Measurements from ENCODE around the gene CCNF. TPM values are rescaled to one million over a fixed set of nuclear protein-coding genes. Genes with fewer than 3 reads are reported as not detected.
"Not testable (repeated sequence)": the region's sequence is repeated elsewhere in the genome, so short reads cannot be mapped to it uniquely, and the experiment has no call there.

The CCNF gene
- total RNA-seq, 1 donor from 2014 or later: 3.9 TPM

DNA sequence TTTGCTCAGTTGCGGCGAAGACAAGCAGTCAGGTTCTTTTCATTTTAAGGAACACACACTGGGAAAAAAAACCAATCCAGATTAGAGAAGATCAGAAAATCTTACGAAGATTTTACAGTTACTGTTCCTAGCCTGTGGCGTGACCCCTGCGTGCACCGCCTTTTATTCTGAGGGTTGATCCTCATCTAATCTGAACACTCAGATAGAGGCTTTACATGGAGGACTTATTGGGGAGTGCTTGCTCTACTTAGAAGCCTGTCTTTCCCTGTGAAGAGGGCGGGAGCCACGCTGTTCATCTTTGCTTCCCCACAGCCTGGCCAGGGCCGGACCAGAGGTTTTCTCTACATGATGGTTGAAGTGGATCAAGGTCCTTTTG, 47.1 kb downstream of the CCNF start:
- H3K4me3 ChIP-seq (ENCODE audit: low read depth, low read length): no peak overlapping the region
- TF ChIP-seq, protein P1, sequence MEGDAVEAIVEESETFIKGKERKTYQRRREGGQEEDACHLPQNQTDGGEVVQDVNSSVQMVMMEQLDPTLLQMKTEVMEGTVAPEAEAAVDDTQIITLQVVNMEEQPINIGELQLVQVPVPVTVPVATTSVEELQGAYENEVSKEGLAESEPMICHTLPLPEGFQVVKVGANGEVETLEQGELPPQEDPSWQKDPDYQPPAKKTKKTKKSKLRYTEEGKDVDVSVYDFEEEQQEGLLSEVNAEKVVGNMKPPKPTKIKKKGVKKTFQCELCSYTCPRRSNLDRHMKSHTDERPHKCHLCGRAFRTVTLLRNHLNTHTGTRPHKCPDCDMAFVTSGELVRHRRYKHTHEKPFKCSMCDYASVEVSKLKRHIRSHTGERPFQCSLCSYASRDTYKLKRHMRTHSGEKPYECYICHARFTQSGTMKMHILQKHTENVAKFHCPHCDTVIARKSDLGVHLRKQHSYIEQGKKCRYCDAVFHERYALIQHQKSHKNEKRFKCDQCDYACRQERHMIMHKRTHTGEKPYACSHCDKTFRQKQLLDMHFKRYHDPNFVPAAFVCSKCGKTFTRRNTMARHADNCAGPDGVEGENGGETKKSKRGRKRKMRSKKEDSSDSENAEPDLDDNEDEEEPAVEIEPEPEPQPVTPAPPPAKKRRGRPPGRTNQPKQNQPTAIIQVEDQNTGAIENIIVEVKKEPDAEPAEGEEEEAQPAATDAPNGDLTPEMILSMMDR (IDR thresholded peaks at IDR 0.05; ENCODE audit: insufficient read depth, low read length, severe bottlenecking): no peak
- no peak for DNase-seq (ENCODE audit: low read depth)
- no peaks in the 10 kb centered on the region for H3K27me3 ChIP-seq (ENCODE audit: control insufficient read depth, insufficient read depth, low read length)
- H3K36me3 ChIP-seq (ENCODE audit: control insufficient read depth, insufficient read depth, low read length): no peaks in the 10 kb centered on the region
- FAIRE-seq: no peak

DNA sequence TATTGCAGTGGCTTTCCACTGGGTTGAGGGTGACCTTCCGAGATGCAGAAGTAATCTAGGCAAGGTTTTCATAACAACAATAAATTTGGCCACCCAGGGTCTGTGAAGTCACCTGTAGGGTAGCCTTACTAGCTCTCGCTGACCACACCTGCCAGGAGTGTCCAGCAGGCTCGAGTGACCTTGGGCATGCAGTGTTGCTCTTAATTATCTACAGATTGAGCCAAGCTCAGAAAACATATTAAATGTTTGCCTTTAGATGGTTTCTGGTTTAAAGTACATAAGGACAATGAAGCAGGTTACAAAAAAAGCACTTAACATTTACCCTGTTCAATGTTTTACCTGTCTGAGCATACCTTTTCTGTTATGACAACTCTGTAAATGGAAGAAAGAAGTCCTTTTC, 47.5 kb downstream of the CCNF start:
- FAIRE-seq (no peak), DNase-seq (ENCODE audit: low read depth) (no peak)
- Histone ChIP-seq H3K27me3 (ENCODE audit: control insufficient read depth, insufficient read depth, low read length) (no peaks in the 10 kb centered on the region), H3K4me3 (ENCODE audit: low read depth, low read length) (no peak overlapping the region), H3K36me3 (ENCODE audit: control insufficient read depth, insufficient read depth, low read length) (no peaks in the 10 kb centered on the region)
- TF ChIP-seq, protein P1 (IDR thresholded peaks at IDR 0.05; ENCODE audit: insufficient read depth, low read length, severe bottlenecking): no peak

DNA sequence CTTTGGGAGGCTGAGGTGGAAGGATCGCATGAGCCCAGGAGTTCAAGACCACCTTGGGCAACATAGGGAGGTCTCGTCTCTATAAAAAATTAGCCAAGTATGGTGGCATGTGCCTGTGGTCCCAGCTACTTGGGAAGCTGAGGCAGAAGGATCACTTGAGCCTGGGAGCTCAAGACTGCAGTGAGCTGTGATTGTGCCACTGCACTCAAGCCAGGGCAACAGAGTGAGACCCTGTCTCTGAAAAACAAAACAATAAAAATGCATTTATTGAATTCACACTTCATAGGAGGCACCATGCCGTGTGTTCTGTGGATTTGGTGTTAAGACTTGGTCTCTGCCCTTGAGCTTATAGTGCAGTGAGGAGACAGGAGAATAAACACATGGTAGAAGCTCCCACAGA, 48.1 kb downstream of the CCNF start:
- TF ChIP-seq, protein P1 (IDR thresholded peaks at IDR 0.05; ENCODE audit: insufficient read depth, low read length, severe bottlenecking): no peak
- DNase-seq (ENCODE audit: low read depth) (no peak), FAIRE-seq (no peak)
- H3K27me3 ChIP-seq (ENCODE audit: control insufficient read depth, insufficient read depth, low read length): no peaks in the 10 kb centered on the region
- no peak overlapping the region for H3K4me3 ChIP-seq (ENCODE audit: low read depth, low read length)
- no peaks in the 10 kb centered on the region for H3K36me3 ChIP-seq (ENCODE audit: control insufficient read depth, insufficient read depth, low read length)

DNA sequence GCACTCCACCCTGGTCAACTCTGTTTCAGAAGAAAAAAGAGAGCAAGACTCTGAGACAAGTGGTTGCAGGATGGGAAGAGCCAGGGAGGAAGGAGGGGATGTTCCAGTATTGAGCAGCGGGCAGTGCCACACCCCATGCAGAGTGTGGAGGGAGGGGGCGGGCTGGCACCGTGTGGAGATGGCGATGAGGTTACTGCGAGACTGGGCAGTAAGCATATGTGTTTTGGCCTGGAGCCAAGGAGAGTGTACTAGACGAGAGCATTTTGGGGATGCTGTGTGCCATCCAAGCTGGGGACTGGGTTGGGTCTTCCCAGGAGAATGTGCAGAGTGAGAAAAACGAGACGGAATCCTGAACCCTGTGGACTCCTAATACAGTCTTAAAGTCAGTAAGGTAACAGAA, 49.0 kb downstream of the CCNF start:
- TF ChIP-seq, protein P1 (IDR thresholded peaks at IDR 0.05; ENCODE audit: insufficient read depth, low read length, severe bottlenecking): no peak
- no peak overlapping the region for H3K4me3 ChIP-seq (ENCODE audit: low read depth, low read length)
- no peak for FAIRE-seq
- no peak for DNase-seq (ENCODE audit: low read depth)
- no peaks in the 10 kb centered on the region for H3K36me3 ChIP-seq (ENCODE audit: control insufficient read depth, insufficient read depth, low read length)
- H3K27me3 ChIP-seq (ENCODE audit: control insufficient read depth, insufficient read depth, low read length): no peaks in the 10 kb centered on the region

DNA sequence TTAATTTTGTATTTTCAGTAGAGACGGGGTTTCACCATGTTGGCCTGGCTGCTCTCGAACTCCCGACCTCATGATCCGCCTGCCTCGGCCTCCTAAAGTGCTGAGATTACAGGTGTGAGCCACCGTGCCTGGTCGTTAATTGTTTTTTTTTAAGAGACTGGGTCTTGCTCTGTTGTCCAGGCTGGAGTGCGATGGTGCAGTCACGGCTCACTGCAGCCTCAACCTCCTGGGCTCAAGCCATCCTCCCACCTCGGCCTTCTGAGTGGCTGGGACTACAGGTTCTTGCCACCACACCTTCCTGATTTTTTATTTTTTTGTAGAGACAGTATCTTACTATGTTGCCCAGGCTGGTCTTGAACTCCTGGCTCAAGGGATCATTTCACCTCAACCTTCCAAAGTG, 50.7 kb downstream of the CCNF start:
- DNase-seq (ENCODE audit: low read depth): not testable (repeated sequence)

DNA sequence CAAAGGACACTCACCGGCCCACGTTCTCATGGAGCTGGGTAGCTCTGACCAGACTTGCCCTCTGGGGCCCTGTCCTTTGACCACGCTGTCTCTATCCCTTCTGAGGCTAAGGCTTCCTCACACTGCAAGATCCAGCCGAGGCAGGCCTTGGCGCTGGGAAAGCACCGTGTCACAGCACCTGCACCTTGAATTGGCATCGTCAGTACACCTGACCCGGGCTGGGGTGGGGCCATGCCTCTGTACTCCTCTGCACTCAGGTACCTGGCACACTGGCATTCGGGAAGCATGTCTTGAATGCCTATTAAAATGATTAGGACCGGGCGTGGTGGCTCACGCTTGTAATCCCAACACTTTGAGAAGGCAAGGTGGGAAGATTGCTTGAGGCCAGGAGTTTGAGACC, 51.7 kb downstream of the CCNF start:
- Histone ChIP-seq H3K4me3 (ENCODE audit: low read depth, low read length) (no peak overlapping the region), H3K27me3 (ENCODE audit: control insufficient read depth, insufficient read depth, low read length) (no peaks in the 10 kb centered on the region), H3K36me3 (ENCODE audit: control insufficient read depth, insufficient read depth, low read length) (no peaks in the 10 kb centered on the region)
- FAIRE-seq (no peak), DNase-seq (ENCODE audit: low read depth) (no peak)
- TF ChIP-seq, protein P1 (IDR thresholded peaks at IDR 0.05; ENCODE audit: insufficient read depth, low read length, severe bottlenecking): no peak

More for the DNA sequence above, 50.7 kb downstream of the CCNF start:
- FAIRE-seq; H3K27me3 ChIP-seq (ENCODE audit: control insufficient read depth, insufficient read depth, low read length); H3K4me3 ChIP-seq (ENCODE audit: low read depth, low read length); H3K36me3 ChIP-seq (ENCODE audit: control insufficient read depth, insufficient read depth, low read length): not testable (repeated sequence)
